Breast epithelium (tissue), 4 donors: ENCODE data around the gene METTL23. TPM values are rescaled to one million over a fixed set of nuclear protein-coding genes. Genes with fewer than 3 reads are reported as not detected.

Experiments
- DNase-seq, 2 donors: peaks; one replicate each; pipeline ENCODE4 v3.0.0-alpha.2; 2019; ENCODE audit warnings: low spot score in 2 of 2
- H3K27ac ChIP-seq, 2 donors: fragments of 200-600 bp; sonication (generic) in 1 of 2; one replicate each; pipeline ENCODE4 v1.5.1; 2016 to 2019; ENCODE audit warnings: mild to moderate bottlenecking in 1 of 2
- H3K27me3 ChIP-seq, 2 donors: fragments of 200-600 bp; sonication (generic) in 1 of 2; one replicate each; pipeline versions ENCODE4 v1.5.1 to v1.6.0; 2017 to 2019; ENCODE audit warnings: control low read depth in 1 of 2, mild to moderate bottlenecking in 1 of 2
- H3K36me3 ChIP-seq: fragments of 200-600 bp; one replicate; pipeline ENCODE4 v1.5.1; 2019
- H3K4me1 ChIP-seq, 2 donors: fragments of 200-600 bp; sonication (generic); one replicate each; pipeline ENCODE4 v1.5.1; 2016 to 2019; ENCODE audit warnings: control low read depth in 1 of 2
- H3K4me3 ChIP-seq, 3 donors: fragments of 200-600 bp; sonication (generic); 1 replicate in 2 of 3; 2 replicates in 1 of 3; pipeline ENCODE4 v1.5.1; 2016 to 2019; ENCODE audit warnings: mild to moderate bottlenecking in 3 of 3, moderate library complexity in 2 of 3
- H3K9me3 ChIP-seq, 2 donors: fragments of 200-600 bp; sonication (generic) in 1 of 2; one replicate each; pipeline ENCODE4 v1.5.1; 2016 to 2019; ENCODE audit warnings: control low read depth in 1 of 2
- POLR2A ChIP-seq: fragments of 450-650 bp; IDR thresholded peaks from one replicate; pipeline ENCODE4 v1.6.1; 2016; ENCODE audit warnings: antibody characterized with exemption, mild to moderate bottlenecking, moderate library complexity
- POLR2AphosphoS5 ChIP-seq, 3 donors: sonication (generic); formaldehyde crosslinking; IDR thresholded peaks; one replicate each; pipeline ENCODE4 v1.6.1; 2017; ENCODE audit warnings: antibody characterized with exemption in 3 of 3
- intact Hi-C: fragments of 100-400 bp; cut with DNase I; formaldehyde crosslinking; loops from one replicate; pipeline ENCODE4 v1.15.1; 2023; ENCODE audit warnings: low total_unique reads
- total RNA-seq, 3 donors: library from RNA; depleted of rRNA; stranded (reverse); fragments of >200 nt; gene quantifications; one replicate each; pipeline ENCODE4 v1.1.0, GENCODE V29; 2016
- TF ChIP-seq, protein P1 (sequence below), 3 donors: fragments of 450-650 bp; IDR thresholded peaks; one replicate each; pipeline ENCODE4 v1.5.1; 2016 to 2017; ENCODE audit warnings: antibody characterized with exemption in 3 of 3, mild to moderate bottlenecking in 3 of 3, moderate library complexity in 3 of 3

The METTL23 gene
- total RNA-seq, 3 donors from 2014 or later, result 25.6 to 47.7 (median 28.5) TPM

DNA sequence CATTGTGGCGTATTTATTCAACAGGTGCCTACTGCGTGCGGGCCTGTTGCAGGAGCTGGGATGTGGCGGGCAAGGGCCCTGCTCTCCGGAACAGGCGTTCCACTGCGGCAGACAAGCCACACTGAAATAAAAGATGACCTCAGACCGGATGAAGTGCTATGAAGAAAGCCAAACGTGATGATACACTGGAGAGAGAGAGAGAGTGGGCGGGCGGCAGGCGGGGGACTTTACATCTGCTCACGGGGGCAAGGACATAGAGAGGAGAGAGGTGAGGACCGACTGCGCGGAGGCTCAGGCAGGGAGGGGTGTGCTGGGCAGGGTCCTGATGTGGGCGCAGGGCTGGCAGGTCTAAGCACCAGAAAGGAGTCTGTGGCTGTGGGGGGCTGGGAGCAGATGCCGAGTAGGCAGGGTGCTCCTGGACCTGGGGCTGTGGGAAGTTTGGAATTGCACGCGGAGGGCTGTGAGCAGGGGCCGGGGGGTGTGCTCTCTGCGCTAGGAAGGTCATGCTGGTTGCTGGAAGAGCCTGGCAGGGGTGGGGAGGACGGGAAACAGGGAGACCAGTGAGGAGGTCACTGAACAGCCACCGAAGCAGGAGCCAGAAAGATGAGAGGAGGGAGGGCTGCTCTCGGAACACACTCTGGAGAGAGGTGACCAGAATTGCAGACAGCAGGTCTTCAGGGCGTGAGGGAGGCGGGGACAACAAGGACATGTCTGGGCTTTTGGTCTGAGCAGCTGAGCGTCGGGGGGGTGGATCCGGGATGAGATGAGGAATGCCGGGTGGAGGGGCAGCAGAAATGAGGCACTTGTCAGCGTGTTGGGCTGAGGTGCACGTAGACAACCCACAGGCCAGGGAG lies 25.8 kb upstream of the METTL23 start:
- H3K27me3 ChIP-seq, result no peaks in the 10 kb centered on the region
- TF ChIP-seq POLR2AphosphoS5 (IDR thresholded peaks at IDR 0.05), result peak in 2 of 3 donors; percentile 41 to 47
- TF ChIP-seq, protein P1, sequence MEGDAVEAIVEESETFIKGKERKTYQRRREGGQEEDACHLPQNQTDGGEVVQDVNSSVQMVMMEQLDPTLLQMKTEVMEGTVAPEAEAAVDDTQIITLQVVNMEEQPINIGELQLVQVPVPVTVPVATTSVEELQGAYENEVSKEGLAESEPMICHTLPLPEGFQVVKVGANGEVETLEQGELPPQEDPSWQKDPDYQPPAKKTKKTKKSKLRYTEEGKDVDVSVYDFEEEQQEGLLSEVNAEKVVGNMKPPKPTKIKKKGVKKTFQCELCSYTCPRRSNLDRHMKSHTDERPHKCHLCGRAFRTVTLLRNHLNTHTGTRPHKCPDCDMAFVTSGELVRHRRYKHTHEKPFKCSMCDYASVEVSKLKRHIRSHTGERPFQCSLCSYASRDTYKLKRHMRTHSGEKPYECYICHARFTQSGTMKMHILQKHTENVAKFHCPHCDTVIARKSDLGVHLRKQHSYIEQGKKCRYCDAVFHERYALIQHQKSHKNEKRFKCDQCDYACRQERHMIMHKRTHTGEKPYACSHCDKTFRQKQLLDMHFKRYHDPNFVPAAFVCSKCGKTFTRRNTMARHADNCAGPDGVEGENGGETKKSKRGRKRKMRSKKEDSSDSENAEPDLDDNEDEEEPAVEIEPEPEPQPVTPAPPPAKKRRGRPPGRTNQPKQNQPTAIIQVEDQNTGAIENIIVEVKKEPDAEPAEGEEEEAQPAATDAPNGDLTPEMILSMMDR (IDR thresholded peaks at IDR 0.05), result no peak
- H3K4me1 ChIP-seq, result peaks cover 0 to 10% of the 10 kb centered on the region in 2 donors
- DNase-seq, result peak in 1 of 2 donors; percentile 77
- intact Hi-C loops, result no loop called here
- H3K4me3 ChIP-seq, result peak overlapping the region in 2 of 3 donors; percentile 35 to 60
- H3K9me3 ChIP-seq, result no peaks in the 10 kb centered on the region
- H3K27ac ChIP-seq, result peak overlapping the region; percentile 89 to 96
- H3K36me3 ChIP-seq, result no peaks in the 10 kb centered on the region

DNA sequence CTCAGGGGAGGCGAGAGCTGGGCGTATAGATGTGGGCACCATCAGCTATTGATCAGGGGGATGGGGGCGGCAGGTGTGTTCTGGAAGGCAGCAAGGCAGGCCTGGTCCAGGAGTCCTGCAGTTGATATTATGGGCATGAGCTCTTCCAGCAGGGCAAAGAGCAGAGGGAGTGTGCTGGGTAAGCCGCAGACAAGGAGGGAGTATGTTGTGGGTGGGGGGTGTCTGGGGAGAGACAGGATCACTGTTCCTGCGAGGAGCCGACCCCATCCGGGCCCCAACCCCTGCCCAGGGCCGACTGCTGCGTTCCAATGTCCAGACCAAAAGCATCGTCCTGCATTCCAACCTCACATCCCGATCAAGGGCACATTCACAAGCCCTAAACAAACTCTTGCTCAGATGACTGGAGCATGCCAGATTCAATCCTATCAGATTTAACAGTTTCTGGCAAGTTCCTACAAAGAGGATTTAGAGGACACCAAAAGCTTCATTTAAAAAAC lies 25.1 kb upstream of the METTL23 start:
- Histone ChIP-seq H3K4me1 (peaks cover 0 to 10% of the 10 kb centered on the region in 2 donors), H3K4me3 (peak overlapping the region in 1 of 3 donors; percentile 60)

DNA sequence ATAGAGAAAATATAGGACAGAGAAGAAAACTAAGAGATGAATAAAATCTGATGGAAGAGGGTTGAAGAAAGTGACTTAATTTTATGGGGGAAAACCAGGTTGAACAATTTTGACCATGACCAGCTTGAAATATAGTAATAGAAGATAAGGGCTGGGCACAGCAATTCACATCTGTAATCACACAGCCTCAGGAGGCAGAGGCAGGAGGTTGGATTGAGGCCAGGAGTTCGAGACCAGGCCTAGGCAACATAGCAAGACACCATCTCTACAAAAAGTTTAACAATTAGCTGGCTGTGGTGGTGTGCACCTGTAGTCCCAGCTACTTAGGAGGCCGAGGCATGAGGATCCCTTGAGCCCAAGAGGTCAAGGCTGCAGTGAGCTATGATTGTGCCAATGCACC lies 24.6 kb upstream of the METTL23 start:
- intact Hi-C loops, result no loop called here
- Histone ChIP-seq H3K36me3 (no peaks in the 10 kb centered on the region), H3K4me1 (peaks cover 0 to 10% of the 10 kb centered on the region in 2 donors), H3K27ac (peak overlapping the region; percentile 89 to 96), H3K4me3 (no peak overlapping the region), H3K9me3 (no peaks in the 10 kb centered on the region), H3K27me3 (no peaks in the 10 kb centered on the region)
- TF ChIP-seq, protein P1 (IDR thresholded peaks at IDR 0.05), result no peak
- TF ChIP-seq POLR2A (no peak), POLR2AphosphoS5 (IDR thresholded peaks at IDR 0.05) (no peak)
- no peak for DNase-seq

More for the DNA sequence above, 25.1 kb upstream of the METTL23 start:
- H3K9me3 ChIP-seq, result no peaks in the 10 kb centered on the region
- H3K36me3 ChIP-seq, result no peaks in the 10 kb centered on the region
- H3K27ac ChIP-seq, result peak overlapping the region; percentile 89 to 96
- no peak for DNase-seq
- H3K27me3 ChIP-seq, result no peaks in the 10 kb centered on the region
- TF ChIP-seq, protein P1 (IDR thresholded peaks at IDR 0.05), result no peak
- TF ChIP-seq POLR2A (no peak), POLR2AphosphoS5 (IDR thresholded peaks at IDR 0.05) (no peak)
- intact Hi-C loops, result no loop called here

DNA sequence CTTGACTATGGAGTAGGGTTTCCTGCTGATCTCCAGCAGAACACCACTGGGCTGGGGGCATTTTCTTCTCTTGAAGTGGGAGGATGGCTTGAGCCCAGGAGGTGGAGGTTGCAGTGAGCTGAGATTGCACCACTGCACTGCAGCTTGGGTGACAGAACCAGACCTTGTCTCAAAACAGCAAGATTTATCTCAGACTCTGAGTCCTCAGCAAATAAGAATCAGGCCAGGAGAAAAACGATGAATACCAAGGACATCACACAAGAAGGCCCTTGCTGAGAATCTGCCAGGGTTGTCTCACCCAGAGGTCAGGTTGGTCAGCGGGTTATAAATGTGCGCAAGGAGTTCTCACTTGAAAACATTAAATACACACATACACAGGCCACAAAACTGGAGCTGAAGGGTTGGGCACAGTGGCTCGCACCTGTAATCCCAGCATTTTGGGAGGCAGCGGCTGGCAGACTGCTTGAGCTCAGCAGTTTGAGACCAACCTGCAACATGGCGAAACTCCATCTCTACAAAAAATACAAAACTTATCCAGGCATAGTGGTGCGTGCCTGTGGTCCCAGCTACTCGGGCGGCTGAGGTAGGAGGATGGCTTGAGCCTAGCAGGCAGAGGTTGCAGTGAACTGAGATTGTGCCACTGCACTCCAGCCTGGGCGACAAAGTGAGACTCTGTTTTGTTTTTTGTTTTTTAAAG lies 23.6 kb upstream of the METTL23 start:
- H3K27ac ChIP-seq, result peak overlapping the region in 1 of 2 donors; percentile 49
- no peaks in the 10 kb centered on the region for H3K27me3 ChIP-seq
- no peaks in the 10 kb centered on the region for H3K36me3 ChIP-seq
- no peak for DNase-seq
- peaks cover 0 to 3% of the 10 kb centered on the region in 2 donors for H3K4me1 ChIP-seq
- TF ChIP-seq POLR2A, result no peak
- TF ChIP-seq, protein P1 (IDR thresholded peaks at IDR 0.05), result no peak
- no peak for TF ChIP-seq POLR2AphosphoS5 (IDR thresholded peaks at IDR 0.05)
- intact Hi-C loops, result no loop called here
- no peaks in the 10 kb centered on the region for H3K9me3 ChIP-seq
- no peak overlapping the region for H3K4me3 ChIP-seq
